Measurements from ENCODE around the gene CDH8.

DNA sequence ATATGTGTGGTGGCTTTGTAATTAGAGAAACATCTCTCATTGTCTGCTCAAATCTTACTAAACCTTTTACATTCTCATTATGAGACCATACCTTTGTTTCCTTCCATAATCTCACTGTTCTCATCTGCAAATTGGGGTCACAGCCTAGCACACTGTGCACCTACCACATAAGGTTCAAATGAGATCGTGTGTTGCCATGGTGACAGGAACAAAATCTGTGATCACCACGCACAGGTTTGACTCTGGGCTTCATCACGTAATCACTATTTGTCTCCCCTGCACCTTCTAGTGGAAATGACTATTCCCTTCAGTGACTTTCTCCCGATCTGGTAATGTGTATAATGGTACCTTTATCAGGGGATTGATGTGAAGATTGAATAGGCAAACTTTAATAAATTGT, 26.1 kb downstream of the CDH8 start:
- TF ChIP-seq CTCF (conservative IDR thresholded peaks at IDR 0.05) (no peak), EZH2 (IDR thresholded peaks at IDR 0.05; ENCODE audit: low read depth) (no peak)
